Endodermal cell (in vitro differentiated cells): Measurements from ENCODE around the gene KLF8. TPM values are rescaled to one million over a fixed set of nuclear protein-coding genes. Genes with fewer than 3 reads are reported as not detected.

Experiments
- DNase-seq: peaks from one replicate; pipeline ENCODE4 v3.0.0-alpha.2; 2017
- H3K27ac ChIP-seq: 2 replicates; pipeline ENCODE4 v1.5.1; 2013; ENCODE audit warnings: mild to moderate bottlenecking, low read depth, low read length, moderate library complexity
- H3K27me3 ChIP-seq: 2 replicates; pipeline ENCODE4 v1.6.1; 2013; ENCODE audit warnings: mild to moderate bottlenecking, low read length, moderate library complexity; ENCODE audit not compliant: insufficient read depth, control insufficient read depth, poor library complexity, severe bottlenecking
- H3K36me3 ChIP-seq: 2 replicates; pipeline ENCODE4 v1.7.0; 2013; ENCODE audit warnings: mild to moderate bottlenecking, low read length, moderate library complexity; ENCODE audit not compliant: control insufficient read depth, insufficient read depth
- H3K4me1 ChIP-seq: one replicate; pipeline ENCODE4 v1.7.0; 2013; ENCODE audit warnings: low read length; ENCODE audit not compliant: control insufficient read depth, insufficient read depth
- H3K4me3 ChIP-seq: 2 replicates; pipeline ENCODE4 v1.5.1; 2013; ENCODE audit warnings: mild to moderate bottlenecking, low read length, moderate library complexity
- H3K9ac ChIP-seq: 2 replicates; pipeline ENCODE4 v1.6.1; 2013; ENCODE audit warnings: mild to moderate bottlenecking, low read length, moderate library complexity; ENCODE audit not compliant: poor library complexity, severe bottlenecking; ENCODE audit errors: extremely low read depth
- H3K9me3 ChIP-seq: 2 replicates; pipeline ENCODE4 v1.6.1; 2013; ENCODE audit warnings: mild to moderate bottlenecking, low read length, moderate library complexity; ENCODE audit not compliant: control insufficient read depth
- H3K27ac Mint-ChIP-seq: 2 replicates; pipeline ENCODE4 v1.8.0; 2020; ENCODE audit warnings: mixed read lengths
- H3K27me3 Mint-ChIP-seq: 2 replicates; pipeline ENCODE4 v1.8.0; 2021; ENCODE audit warnings: mild to moderate bottlenecking, mixed read lengths; ENCODE audit not compliant: insufficient read depth
- H3K36me3 Mint-ChIP-seq: 2 replicates; pipeline ENCODE4 v1.8.0; 2020; ENCODE audit warnings: low read depth, mixed read lengths
- H3K4me1 Mint-ChIP-seq: 2 replicates; pipeline ENCODE4 v1.8.0; 2020; ENCODE audit warnings: mixed read lengths
- H3K4me3 Mint-ChIP-seq: 2 replicates; pipeline ENCODE4 v1.8.0; 2020; ENCODE audit warnings: mild to moderate bottlenecking, moderate library complexity, mixed read lengths
- H3K9me3 Mint-ChIP-seq: 2 replicates; pipeline ENCODE4 v1.8.0; 2020; ENCODE audit warnings: mild to moderate bottlenecking, mixed read lengths
- total RNA-seq, 2 donors: library from RNA; stranded (reverse); fragmentation: NEBNext Ultra II Directional in 1 of 2; extraction: Animal tissue kit (Norgen Biotek cat#: 25700) in 1 of 2; gene quantifications; 2 replicates in 1 of 2; 3 replicates in 1 of 2; pipeline ENCODE4 v1.2.1, GENCODE V29; 2021
- TF ChIP-seq, protein P1 (sequence below): fragments of 200-600 bp; sonication (generic); conservative IDR thresholded peaks from 2 replicates; pipeline ENCODE4 v1.5.0; 2021; ENCODE audit warnings: antibody characterized with exemption, mild to moderate bottlenecking

Gene KLF8
- total RNA-seq, 2 donors from 2014 or later: 62.6 to 110 TPM

DNA sequence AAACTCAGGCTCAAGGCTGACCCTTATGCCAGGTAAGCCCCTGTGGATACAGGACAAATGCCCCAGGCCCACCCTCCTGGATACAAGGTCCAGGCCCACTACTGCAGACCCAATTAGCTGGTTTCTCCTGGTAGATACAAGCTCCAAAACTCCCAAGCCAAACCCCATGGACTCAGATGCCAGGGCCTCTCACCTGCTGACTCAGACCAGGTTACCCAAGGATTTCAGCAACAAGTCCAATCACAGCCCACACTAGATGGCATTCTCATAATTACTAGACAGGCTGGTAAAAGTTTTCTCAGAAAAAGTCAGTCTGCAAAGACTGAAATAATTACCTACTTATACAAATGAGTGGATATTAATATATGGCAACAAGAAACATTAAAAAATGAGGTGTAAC, 87.0 kb downstream of the KLF8 start:
- no peak overlapping the region for H3K27ac ChIP-seq
- H3K4me3 ChIP-seq: no peak overlapping the region
- H3K36me3 ChIP-seq: no peaks in the 10 kb centered on the region
- H3K9ac ChIP-seq: no peak overlapping the region
- no peaks in the 10 kb centered on the region for H3K4me1 ChIP-seq
- H3K27me3 Mint-ChIP-seq: peaks cover 3% of the 10 kb centered on the region
- no peaks in the 10 kb centered on the region for H3K4me1 Mint-ChIP-seq
- H3K27ac Mint-ChIP-seq: no peak overlapping the region
- H3K9me3 Mint-ChIP-seq: peaks cover 67% of the 10 kb centered on the region
- no peak for DNase-seq
- H3K9me3 ChIP-seq: peaks cover 8% of the 10 kb centered on the region
- no peaks in the 10 kb centered on the region for H3K27me3 ChIP-seq
- TF ChIP-seq, protein P1, sequence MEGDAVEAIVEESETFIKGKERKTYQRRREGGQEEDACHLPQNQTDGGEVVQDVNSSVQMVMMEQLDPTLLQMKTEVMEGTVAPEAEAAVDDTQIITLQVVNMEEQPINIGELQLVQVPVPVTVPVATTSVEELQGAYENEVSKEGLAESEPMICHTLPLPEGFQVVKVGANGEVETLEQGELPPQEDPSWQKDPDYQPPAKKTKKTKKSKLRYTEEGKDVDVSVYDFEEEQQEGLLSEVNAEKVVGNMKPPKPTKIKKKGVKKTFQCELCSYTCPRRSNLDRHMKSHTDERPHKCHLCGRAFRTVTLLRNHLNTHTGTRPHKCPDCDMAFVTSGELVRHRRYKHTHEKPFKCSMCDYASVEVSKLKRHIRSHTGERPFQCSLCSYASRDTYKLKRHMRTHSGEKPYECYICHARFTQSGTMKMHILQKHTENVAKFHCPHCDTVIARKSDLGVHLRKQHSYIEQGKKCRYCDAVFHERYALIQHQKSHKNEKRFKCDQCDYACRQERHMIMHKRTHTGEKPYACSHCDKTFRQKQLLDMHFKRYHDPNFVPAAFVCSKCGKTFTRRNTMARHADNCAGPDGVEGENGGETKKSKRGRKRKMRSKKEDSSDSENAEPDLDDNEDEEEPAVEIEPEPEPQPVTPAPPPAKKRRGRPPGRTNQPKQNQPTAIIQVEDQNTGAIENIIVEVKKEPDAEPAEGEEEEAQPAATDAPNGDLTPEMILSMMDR: no peak
- H3K36me3 Mint-ChIP-seq: peaks cover 2% of the 10 kb centered on the region
- H3K4me3 Mint-ChIP-seq: no peak overlapping the region
